Transverse colon (tissue), 4 donors: ENCODE measurements around the gene MLC1. TPM values are rescaled to one million over a fixed set of nuclear protein-coding genes. Genes with fewer than 3 reads are reported as not detected.

ENCODE experiments used
- DNase-seq: peaks from one replicate; pipeline ENCODE4 v3.0.0-alpha.2; 2019
- H3K27ac ChIP-seq, 4 donors: fragments of 200-600 bp; sonication (generic); 2 replicates each; pipeline ENCODE4 v1.5.1; 2016 to 2018; ENCODE audit warnings: inconsistent platforms in 4 of 4
- H3K27me3 ChIP-seq: fragments of 200-600 bp; sonication (generic); 2 replicates; pipeline ENCODE4 v1.5.1; 2017; ENCODE audit warnings: inconsistent platforms
- H3K36me3 ChIP-seq, 4 donors: fragments of 200-600 bp; sonication (generic); 2 replicates each; pipeline ENCODE4 v1.5.1; 2017 to 2019; ENCODE audit warnings: inconsistent platforms in 4 of 4
- H3K4me1 ChIP-seq, 4 donors: fragments of 200-600 bp; sonication (generic); 2 replicates each; pipeline ENCODE4 v1.5.1; 2017 to 2020; ENCODE audit warnings: inconsistent platforms in 4 of 4
- H3K4me3 ChIP-seq, 4 donors: fragments of 200-600 bp; sonication (generic); 1 replicate in 1 of 4; 2 replicates in 3 of 4; pipeline versions ENCODE4 v1.5.1 to v1.6.1; 2017 to 2019; ENCODE audit warnings: inconsistent platforms in 4 of 4
- H3K9me3 ChIP-seq, 2 donors: fragments of 200-600 bp; sonication (generic); 2 replicates each; pipeline ENCODE4 v1.5.1; 2017 to 2019; ENCODE audit warnings: inconsistent platforms in 2 of 2
- EP300 ChIP-seq: sonication (generic); formaldehyde crosslinking; IDR thresholded peaks from one replicate; pipeline ENCODE4 v1.6.1; 2017; ENCODE audit warnings: antibody characterized with exemption, low read depth
- POLR2A ChIP-seq: fragments of 450-650 bp; IDR thresholded peaks from one replicate; pipeline ENCODE4 v1.6.1; 2016; ENCODE audit warnings: antibody characterized with exemption, mild to moderate bottlenecking, moderate library complexity
- POLR2AphosphoS5 ChIP-seq, 3 donors: sonication (generic); formaldehyde crosslinking; IDR thresholded peaks; one replicate each; pipeline ENCODE4 v1.6.1; 2016; ENCODE audit warnings: antibody characterized with exemption in 3 of 3
- WGBS, 2 donors: methylation state at CpG; one replicate each; pipeline ENCODE4 v1.1.5; 2018; ENCODE audit warnings: low coverage in 1 of 2; 5-methylcytosine and 5-hydroxymethylcytosine counted together
- in situ Hi-C, 4 donors: fragments of 200-750 bp; cut with MboI; loops; one replicate each; pipeline versions ENCODE4 v1.15.0 to v1.15.1; 2017; ENCODE audit warnings: low sequenced_read_pairs in 3 of 4, low pct_ligation_motif_present in 1 of 4, low pct_unique_long_range_greater_than_20kb in 1 of 4
- intact Hi-C: fragments of 100-400 bp; cut with DNase I; formaldehyde crosslinking; loops from one replicate; pipeline ENCODE4 v1.15.1; 2023; ENCODE audit warnings: low total_unique reads
- total RNA-seq, 4 donors: library from RNA; depleted of rRNA; stranded (reverse); fragments of >200 nt; gene quantifications; one replicate each; pipeline ENCODE4 v1.1.0, GENCODE V29; 2016
- TF ChIP-seq, protein P1 (sequence below), 5 experiments: fragments of 200-600 bp in 3 of 5; fragments of 450-650 bp in 2 of 5; sonication (generic) in 3 of 5; IDR thresholded peaks; 1 replicate in 2 of 5; 2 replicates in 3 of 5; pipeline ENCODE4 v1.5.1; 2016 to 2017; ENCODE audit warnings: antibody characterized with exemption in 5 of 5, inconsistent platforms in 3 of 5, mild to moderate bottlenecking in 2 of 5, moderate library complexity in 1 of 5

Gene MLC1
- total RNA-seq, 4 donors from 2014 or later = not detected

DNA sequence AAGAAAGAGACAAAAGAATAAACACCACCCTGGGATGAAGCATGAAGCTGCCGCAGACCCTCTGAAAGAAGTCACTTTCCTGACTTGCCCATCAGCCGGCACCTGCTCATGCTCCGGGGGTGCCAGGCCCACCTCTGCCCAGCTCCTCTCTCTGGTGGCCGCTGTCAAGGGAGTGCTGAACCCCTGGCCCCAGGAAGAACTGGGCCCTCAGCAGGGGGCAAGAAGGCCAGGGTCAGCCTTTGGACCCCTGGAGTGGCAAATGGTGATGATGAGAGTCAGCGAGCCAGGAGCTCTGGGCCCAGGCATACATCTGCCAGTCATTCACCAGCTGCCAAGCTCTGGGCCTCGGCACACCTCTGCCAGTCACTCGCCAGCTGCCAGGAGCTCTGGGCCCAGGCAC is 44.5 kb downstream of the MLC1 start:
- no peaks in the 10 kb centered on the region for H3K9me3 ChIP-seq
- H3K4me1 ChIP-seq = no peaks in the 10 kb centered on the region
- in situ Hi-C loops = loop anchor here (25.0 kb wide), 1 partner anchor 278 kb away; no protein-coding TSS in a partner anchor
- WGBS, 2 donors = 87 to 100% methylated on average over 1 to 7 of the region's 7 CpGs
- H3K4me3 ChIP-seq = no peak overlapping the region
- no peak for DNase-seq
- no peak overlapping the region for H3K27ac ChIP-seq
- TF ChIP-seq POLR2A = no peak
- no peak for TF ChIP-seq EP300
- no peak for TF ChIP-seq POLR2AphosphoS5 (IDR thresholded peaks at IDR 0.05)
- TF ChIP-seq, protein P1, sequence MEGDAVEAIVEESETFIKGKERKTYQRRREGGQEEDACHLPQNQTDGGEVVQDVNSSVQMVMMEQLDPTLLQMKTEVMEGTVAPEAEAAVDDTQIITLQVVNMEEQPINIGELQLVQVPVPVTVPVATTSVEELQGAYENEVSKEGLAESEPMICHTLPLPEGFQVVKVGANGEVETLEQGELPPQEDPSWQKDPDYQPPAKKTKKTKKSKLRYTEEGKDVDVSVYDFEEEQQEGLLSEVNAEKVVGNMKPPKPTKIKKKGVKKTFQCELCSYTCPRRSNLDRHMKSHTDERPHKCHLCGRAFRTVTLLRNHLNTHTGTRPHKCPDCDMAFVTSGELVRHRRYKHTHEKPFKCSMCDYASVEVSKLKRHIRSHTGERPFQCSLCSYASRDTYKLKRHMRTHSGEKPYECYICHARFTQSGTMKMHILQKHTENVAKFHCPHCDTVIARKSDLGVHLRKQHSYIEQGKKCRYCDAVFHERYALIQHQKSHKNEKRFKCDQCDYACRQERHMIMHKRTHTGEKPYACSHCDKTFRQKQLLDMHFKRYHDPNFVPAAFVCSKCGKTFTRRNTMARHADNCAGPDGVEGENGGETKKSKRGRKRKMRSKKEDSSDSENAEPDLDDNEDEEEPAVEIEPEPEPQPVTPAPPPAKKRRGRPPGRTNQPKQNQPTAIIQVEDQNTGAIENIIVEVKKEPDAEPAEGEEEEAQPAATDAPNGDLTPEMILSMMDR (IDR thresholded peaks at IDR 0.05) = no peak
- no peaks in the 10 kb centered on the region for H3K36me3 ChIP-seq
- peaks cover 4% of the 10 kb centered on the region for H3K27me3 ChIP-seq
- intact Hi-C loops = no loop called here

DNA sequence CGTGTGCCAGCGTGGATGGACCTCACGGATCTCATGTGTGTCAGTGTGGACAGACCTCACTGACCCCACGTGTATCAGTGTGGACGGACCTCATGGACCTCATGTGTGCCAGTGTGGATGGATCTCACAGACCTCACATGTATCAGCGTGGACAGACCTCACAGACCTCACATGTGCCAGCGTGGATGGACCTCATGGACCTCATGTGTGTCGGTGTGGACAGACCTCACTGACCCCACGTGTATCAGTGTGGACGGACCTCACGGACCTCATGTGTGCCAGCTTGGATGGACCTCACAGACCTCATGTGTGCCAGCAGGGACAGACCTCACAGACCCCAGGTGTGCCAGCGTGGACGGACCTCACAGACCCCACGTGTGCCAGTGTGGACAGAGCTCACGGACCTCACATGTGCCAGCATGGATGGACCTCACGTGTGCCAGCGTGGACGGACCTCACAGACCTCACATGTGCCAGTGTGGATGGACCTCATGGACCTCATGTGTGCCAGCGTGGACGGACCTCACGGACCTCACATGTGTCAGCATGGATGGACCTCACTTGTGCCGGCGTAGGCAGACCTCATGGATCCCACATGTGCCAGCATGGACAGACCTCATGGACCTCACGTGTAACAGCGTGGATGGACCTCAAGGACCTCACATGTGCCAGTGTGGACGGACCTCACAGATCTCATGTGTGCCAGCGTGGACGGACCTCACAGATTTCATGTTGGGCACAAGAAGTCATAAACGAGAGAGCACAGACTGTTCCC is 45.4 kb downstream of the MLC1 start:
- Histone ChIP-seq H3K27ac (no peak overlapping the region), H3K9me3 (no peaks in the 10 kb centered on the region), H3K27me3 (no peaks in the 10 kb centered on the region), H3K4me1 (no peaks in the 10 kb centered on the region), H3K4me3 (no peak overlapping the region), H3K36me3 (no peaks in the 10 kb centered on the region)
- intact Hi-C loops (loop anchor here (10.0 kb wide), 1 partner anchor 265 kb away; no protein-coding TSS in a partner anchor), in situ Hi-C loops (loop anchor here (10.0 to 25.0 kb wide), 2 partner anchors 115 to 278 kb away; no protein-coding TSS in a partner anchor)
- 78 to 89% methylated on average over 9 to 27 of the region's 29 CpGs for WGBS, 2 donors
- DNase-seq = no peak
- TF ChIP-seq, protein P1 (IDR thresholded peaks at IDR 0.05) = no peak
- TF ChIP-seq EP300 = no peak
- TF ChIP-seq POLR2AphosphoS5 (IDR thresholded peaks at IDR 0.05) = no peak
- TF ChIP-seq POLR2A = no peak

DNA sequence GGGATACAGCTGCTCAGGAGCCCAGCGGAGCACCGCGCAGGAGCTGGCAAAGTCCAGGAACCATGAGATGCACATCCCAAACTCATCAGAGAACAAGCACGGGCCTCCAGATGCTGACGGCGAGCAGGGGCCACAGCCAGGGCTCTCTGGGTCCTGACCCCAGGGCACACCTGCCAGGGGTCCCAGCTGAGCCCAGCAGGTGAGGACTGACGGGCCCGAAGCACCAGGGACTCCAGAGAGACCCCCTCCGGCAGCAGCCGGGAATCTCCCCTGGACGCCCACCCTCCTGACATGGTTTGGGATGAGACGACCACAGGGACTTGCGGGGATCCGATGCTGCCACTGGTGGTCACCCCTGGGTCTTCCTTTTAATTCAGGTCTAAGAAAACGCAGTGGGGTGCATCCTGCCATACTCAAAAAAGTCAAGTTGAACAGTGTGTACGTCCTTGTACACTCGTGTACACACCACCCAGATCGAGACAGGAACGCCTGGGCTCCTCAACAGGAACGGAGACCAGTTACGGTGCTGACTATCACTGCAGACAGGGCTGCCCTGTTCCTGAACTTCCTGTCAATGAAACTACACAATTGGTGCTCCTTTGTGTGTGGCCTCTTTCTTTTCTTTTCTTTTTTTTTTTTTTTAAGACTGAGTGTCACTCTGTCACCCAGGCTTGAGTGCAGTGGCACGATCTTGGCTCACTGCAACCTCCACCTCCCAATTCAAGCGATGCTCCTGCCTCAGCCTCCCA is 49.1 kb downstream of the MLC1 start:
- intact Hi-C loops = loop anchor here (10.0 kb wide), 1 partner anchor 261 kb away; no protein-coding TSS in a partner anchor
- 59 to 82% methylated on average over 4 to 18 of the region's 23 CpGs for WGBS, 2 donors
- no peaks in the 10 kb centered on the region for H3K4me1 ChIP-seq
- DNase-seq = no peak
- H3K27me3 ChIP-seq = peaks cover 15% of the 10 kb centered on the region
- in situ Hi-C loops = loop anchor here (10.0 to 25.0 kb wide), 2 partner anchors 111 to 274 kb away; no protein-coding TSS in a partner anchor
- H3K36me3 ChIP-seq = no peaks in the 10 kb centered on the region
- H3K4me3 ChIP-seq = no peak overlapping the region
- no peaks in the 10 kb centered on the region for H3K9me3 ChIP-seq
- no peak overlapping the region for H3K27ac ChIP-seq
- TF ChIP-seq EP300 (no peak), POLR2A (no peak), POLR2AphosphoS5 (IDR thresholded peaks at IDR 0.05) (no peak)
- TF ChIP-seq, protein P1 (IDR thresholded peaks at IDR 0.05) = no peak
